Nephron progenitor cell (in vitro differentiated cells): ENCODE data around the gene CADM1.
A peak's percentile ranks its signal among the peaks of the same experiment; 100 is the strongest.

Source experiments
- DNase-seq: peaks from one replicate; pipeline ENCODE4 v3.0.0; 2021
- H3K27ac Mint-ChIP-seq: 2 replicates; pipeline ENCODE4 v1.8.0; 2021; ENCODE audit warnings: mild to moderate bottlenecking, moderate library complexity, mixed read lengths
- H3K27me3 Mint-ChIP-seq: 2 replicates; pipeline ENCODE4 v1.8.0; 2021; ENCODE audit warnings: mild to moderate bottlenecking, low read depth, mixed read lengths; ENCODE audit not compliant: poor library complexity
- H3K36me3 Mint-ChIP-seq: 2 replicates; pipeline ENCODE4 v1.8.0; 2021; ENCODE audit warnings: low read depth, mixed read lengths
- H3K4me1 Mint-ChIP-seq: 2 replicates; pipeline ENCODE4 v1.8.0; 2021; ENCODE audit warnings: mixed read lengths
- H3K4me3 Mint-ChIP-seq: 2 replicates; pipeline ENCODE4 v1.8.0; 2021; ENCODE audit warnings: mild to moderate bottlenecking, moderate library complexity, mixed read lengths
- H3K9me3 Mint-ChIP-seq: 2 replicates; pipeline ENCODE4 v1.8.0; 2021; ENCODE audit warnings: mild to moderate bottlenecking, moderate library complexity, mixed read lengths
- CTCF ChIP-seq: fragments of 200-600 bp; sonication (generic); IDR thresholded peaks from 2 replicates; pipeline ENCODE4 v1.5.0; 2021; ENCODE audit warnings: antibody characterized with exemption

CADM1 gene

GRCh38 chr11:115455613-115456012 is 48.6 kb downstream of the CADM1 start:
- DNase-seq, result no peak
- peaks cover 20% of the 10 kb centered on the region for H3K36me3 Mint-ChIP-seq
- no peaks in the 10 kb centered on the region for H3K27me3 Mint-ChIP-seq
- H3K9me3 Mint-ChIP-seq, result no peaks in the 10 kb centered on the region
- H3K4me1 Mint-ChIP-seq, result peaks cover 64% of the 10 kb centered on the region
- no peak overlapping the region for H3K27ac Mint-ChIP-seq
- TF ChIP-seq CTCF, result no peak
- no peak overlapping the region for H3K4me3 Mint-ChIP-seq

- peaks cover 7% of the 10 kb centered on the region for H3K9me3 Mint-ChIP-seq
- no peak for TF ChIP-seq CTCF
- DNase-seq, result no peak
- H3K27ac Mint-ChIP-seq, result no peak overlapping the region
- no peak overlapping the region for H3K4me3 Mint-ChIP-seq
- H3K36me3 Mint-ChIP-seq, result peaks cover 31% of the 10 kb centered on the region
- H3K4me1 Mint-ChIP-seq, result peaks cover 58% of the 10 kb centered on the region
- no peaks in the 10 kb centered on the region for H3K27me3 Mint-ChIP-seq
Measured at GRCh38 chr11:115454525-115454924, 49.7 kb downstream of the CADM1 start.

- H3K4me3 Mint-ChIP-seq, result no peak overlapping the region
- no peak for DNase-seq
- H3K27ac Mint-ChIP-seq, result peak overlapping the region; percentile 45
- no peak for TF ChIP-seq CTCF
- H3K9me3 Mint-ChIP-seq, result peaks cover 14% of the 10 kb centered on the region
- no peaks in the 10 kb centered on the region for H3K27me3 Mint-ChIP-seq
- peaks cover 37% of the 10 kb centered on the region for H3K36me3 Mint-ChIP-seq
- H3K4me1 Mint-ChIP-seq, result peaks cover 58% of the 10 kb centered on the region
Measured at GRCh38 chr11:115453693-115454490, 50.3 kb downstream of the CADM1 start.

- no peak for DNase-seq
- Mint-ChIP-seq H3K9me3 (peaks cover 26% of the 10 kb centered on the region), H3K4me3 (no peak overlapping the region), H3K27me3 (no peaks in the 10 kb centered on the region), H3K27ac (no peak overlapping the region), H3K4me1 (peaks cover 44% of the 10 kb centered on the region), H3K36me3 (peaks cover 52% of the 10 kb centered on the region)
- no peak for TF ChIP-seq CTCF
Measured at GRCh38 chr11:115452241-115452640, 52.0 kb downstream of the CADM1 start.

- Mint-ChIP-seq H3K27ac (no peak overlapping the region), H3K9me3 (peaks cover 43% of the 10 kb centered on the region), H3K4me1 (peaks cover 39% of the 10 kb centered on the region), H3K4me3 (no peak overlapping the region), H3K27me3 (no peaks in the 10 kb centered on the region), H3K36me3 (peaks cover 69% of the 10 kb centered on the region)
- no peak for TF ChIP-seq CTCF
- no peak for DNase-seq
Measured at GRCh38 chr11:115450519-115450918, 53.7 kb downstream of the CADM1 start.
